Activated T-helper 17 cell treated with anti-CD3 and anti-CD28 coated beads, Interleukin-2, amount 50 U/mL, for 72 hours (primary cell): Measurements from ENCODE around the gene SLC8B1. TPM values are rescaled to one million over a fixed set of nuclear protein-coding genes. Genes with fewer than 3 reads are reported as not detected.

Experiments used
- ATAC-seq: fragments of 150-1000 bp; cut with Tn5 transposase; replicated peaks from 2 replicates; pipeline ENCODE4 v1.10.0; 2021; ENCODE audit warnings: mild to moderate bottlenecking, moderate library complexity
- H3K27ac Mint-ChIP-seq: one replicate; pipeline ENCODE4 v1.8.0; 2022; ENCODE audit warnings: mixed read lengths
- H3K27me3 Mint-ChIP-seq: one replicate; pipeline ENCODE4 v1.8.0; 2022; ENCODE audit warnings: mixed read lengths
- H3K36me3 Mint-ChIP-seq: one replicate; pipeline ENCODE4 v1.8.0; 2022; ENCODE audit warnings: low read depth, mild to moderate bottlenecking, mixed read lengths
- H3K4me1 Mint-ChIP-seq: one replicate; pipeline ENCODE4 v1.8.0; 2022; ENCODE audit warnings: mixed read lengths
- H3K4me3 Mint-ChIP-seq: one replicate; pipeline ENCODE4 v1.8.0; 2022; ENCODE audit warnings: mild to moderate bottlenecking, mixed read lengths
- H3K9me3 Mint-ChIP-seq: one replicate; pipeline ENCODE4 v1.8.0; 2022; ENCODE audit warnings: mixed read lengths
- total RNA-seq, 2 donors: library from RNA; stranded (reverse); gene quantifications; one replicate each; pipeline ENCODE4 v1.2.3, GENCODE V29; 2022

Gene SLC8B1
- total RNA-seq = 10 to 100 TPM; 23.2 to 28.4 TPM

GRCh38 chr12:113334786-113335539 is at the start of gene SLC8B1:
SLC8B1 (minus strand) TSS chr12:113335109; CDS start chr12:113332878, 2,231 bp downstream.
- Mint-ChIP-seq H3K36me3 (peaks cover 26% of the 10 kb centered on the region), H3K4me1 (peaks cover 8% of the 10 kb centered on the region), H3K27me3 (no peaks in the 10 kb centered on the region), H3K9me3 (no peaks in the 10 kb centered on the region), H3K27ac (peak within 1 kb of the TSS; percentile 83), H3K4me3 (peak within 1 kb of the TSS; percentile 98)
- ATAC-seq = peak; percentile 99

DNA sequence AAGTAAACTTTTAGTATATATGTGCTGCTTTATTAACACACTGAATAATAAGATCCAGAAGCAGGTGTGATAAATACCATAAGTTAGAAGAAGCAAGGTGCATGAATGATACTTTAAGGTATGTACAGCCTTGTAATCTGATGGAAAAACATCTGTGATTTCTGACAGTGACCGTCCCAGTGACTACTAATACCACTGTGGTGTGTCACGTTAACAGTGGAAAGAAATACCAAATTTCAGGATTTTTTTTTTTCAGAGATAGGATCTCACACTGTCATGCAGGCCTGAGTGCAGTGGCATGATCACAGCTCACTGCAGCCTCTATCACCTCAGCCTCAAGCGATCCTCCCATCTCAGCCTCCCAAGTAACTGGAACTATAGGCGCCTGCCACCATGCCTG is 47.3 kb upstream of the SLC8B1 start:
- H3K4me3 Mint-ChIP-seq = no peak overlapping the region
- no peaks in the 10 kb centered on the region for H3K9me3 Mint-ChIP-seq
- no peaks in the 10 kb centered on the region for H3K4me1 Mint-ChIP-seq
- no peaks in the 10 kb centered on the region for H3K27me3 Mint-ChIP-seq
- H3K36me3 Mint-ChIP-seq = peaks cover 37% of the 10 kb centered on the region
- ATAC-seq = no peak
- no peak overlapping the region for H3K27ac Mint-ChIP-seq

DNA sequence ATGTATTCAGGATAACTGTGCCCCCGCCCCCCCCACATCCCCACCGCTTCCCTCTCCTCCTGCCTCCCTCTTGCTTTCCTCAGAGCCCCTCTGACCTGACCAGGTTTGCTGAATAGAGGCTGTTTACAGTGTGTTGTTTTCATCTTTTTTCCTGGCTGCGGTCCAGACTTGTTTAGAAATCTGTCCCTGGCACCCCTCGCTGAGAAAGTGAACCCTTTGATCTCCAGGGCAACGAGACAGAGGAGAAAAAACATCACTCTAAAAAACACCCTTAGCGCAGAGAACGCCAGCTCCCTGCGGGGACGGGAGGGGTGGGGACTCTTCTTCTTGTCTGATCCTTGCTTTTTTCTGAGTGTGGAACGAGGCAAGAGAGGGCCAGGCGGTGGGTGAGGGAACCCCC is 46.3 kb upstream of the SLC8B1 start:
- no peak overlapping the region for H3K27ac Mint-ChIP-seq
- H3K36me3 Mint-ChIP-seq = peaks cover 33% of the 10 kb centered on the region
- H3K4me1 Mint-ChIP-seq = no peaks in the 10 kb centered on the region
- H3K4me3 Mint-ChIP-seq = no peak overlapping the region
- H3K9me3 Mint-ChIP-seq = no peaks in the 10 kb centered on the region
- no peak for ATAC-seq
- H3K27me3 Mint-ChIP-seq = no peaks in the 10 kb centered on the region

GRCh38 chr12:113378291-113378690 is 43.4 kb upstream of the SLC8B1 start:
- Mint-ChIP-seq H3K9me3 (no peaks in the 10 kb centered on the region), H3K27me3 (no peaks in the 10 kb centered on the region), H3K4me1 (no peaks in the 10 kb centered on the region), H3K27ac (no peak overlapping the region), H3K36me3 (peaks cover 31% of the 10 kb centered on the region), H3K4me3 (no peak overlapping the region)
- ATAC-seq = no peak

- Mint-ChIP-seq H3K36me3 (peaks cover 29% of the 10 kb centered on the region), H3K27me3 (no peaks in the 10 kb centered on the region), H3K4me1 (no peaks in the 10 kb centered on the region), H3K27ac (peak overlapping the region; percentile 52), H3K9me3 (no peaks in the 10 kb centered on the region), H3K4me3 (no peak overlapping the region)
- no peak for ATAC-seq
Measured at GRCh38 chr12:113374823-113375428, 40.0 kb upstream of the SLC8B1 start.

- Mint-ChIP-seq H3K27ac (no peak overlapping the region), H3K27me3 (no peaks in the 10 kb centered on the region), H3K36me3 (peaks cover 31% of the 10 kb centered on the region), H3K4me3 (no peak overlapping the region), H3K4me1 (no peaks in the 10 kb centered on the region), H3K9me3 (no peaks in the 10 kb centered on the region)
- no peak for ATAC-seq
Measured at GRCh38 chr12:113373969-113374368, 39.1 kb upstream of the SLC8B1 start.

- ATAC-seq = no peak
- H3K36me3 Mint-ChIP-seq = peaks cover 31% of the 10 kb centered on the region
- H3K27me3 Mint-ChIP-seq = no peaks in the 10 kb centered on the region
- H3K9me3 Mint-ChIP-seq = no peaks in the 10 kb centered on the region
- peaks cover 3% of the 10 kb centered on the region for H3K4me1 Mint-ChIP-seq
- no peak overlapping the region for H3K27ac Mint-ChIP-seq
- no peak overlapping the region for H3K4me3 Mint-ChIP-seq
Measured at GRCh38 chr12:113373440-113373839, 38.5 kb upstream of the SLC8B1 start.

DNA sequence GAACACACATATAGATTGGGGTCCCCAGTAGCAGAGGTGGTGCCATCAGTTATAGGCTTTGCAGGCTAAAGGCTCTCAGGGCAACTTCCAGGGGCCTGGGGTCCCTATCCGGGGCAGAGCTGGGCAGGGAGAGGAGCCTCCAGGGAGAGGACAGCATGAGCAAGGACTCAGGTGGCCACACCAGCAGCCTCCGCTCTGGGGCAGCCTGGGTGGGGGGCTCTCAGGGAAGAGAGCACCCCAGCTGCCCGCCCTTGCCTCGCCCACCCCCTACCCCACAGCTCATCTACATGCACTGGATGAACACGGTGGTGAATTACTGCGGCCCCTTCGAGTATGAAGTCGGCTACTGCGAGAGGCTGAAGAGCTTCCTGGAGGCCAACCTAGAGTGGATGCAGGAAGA is 37.5 kb upstream of the SLC8B1 start:
- no peaks in the 10 kb centered on the region for H3K27me3 Mint-ChIP-seq
- H3K27ac Mint-ChIP-seq = no peak overlapping the region
- peaks cover 31% of the 10 kb centered on the region for H3K36me3 Mint-ChIP-seq
- no peaks in the 10 kb centered on the region for H3K9me3 Mint-ChIP-seq
- no peak for ATAC-seq
- H3K4me3 Mint-ChIP-seq = no peak overlapping the region
- H3K4me1 Mint-ChIP-seq = peaks cover 4% of the 10 kb centered on the region

GRCh38 chr12:113371808-113372207 is 36.9 kb upstream of the SLC8B1 start:
- no peaks in the 10 kb centered on the region for H3K27me3 Mint-ChIP-seq
- no peak for ATAC-seq
- H3K9me3 Mint-ChIP-seq = no peaks in the 10 kb centered on the region
- H3K4me3 Mint-ChIP-seq = no peak overlapping the region
- H3K4me1 Mint-ChIP-seq = peaks cover 4% of the 10 kb centered on the region
- H3K27ac Mint-ChIP-seq = no peak overlapping the region
- peaks cover 31% of the 10 kb centered on the region for H3K36me3 Mint-ChIP-seq

DNA sequence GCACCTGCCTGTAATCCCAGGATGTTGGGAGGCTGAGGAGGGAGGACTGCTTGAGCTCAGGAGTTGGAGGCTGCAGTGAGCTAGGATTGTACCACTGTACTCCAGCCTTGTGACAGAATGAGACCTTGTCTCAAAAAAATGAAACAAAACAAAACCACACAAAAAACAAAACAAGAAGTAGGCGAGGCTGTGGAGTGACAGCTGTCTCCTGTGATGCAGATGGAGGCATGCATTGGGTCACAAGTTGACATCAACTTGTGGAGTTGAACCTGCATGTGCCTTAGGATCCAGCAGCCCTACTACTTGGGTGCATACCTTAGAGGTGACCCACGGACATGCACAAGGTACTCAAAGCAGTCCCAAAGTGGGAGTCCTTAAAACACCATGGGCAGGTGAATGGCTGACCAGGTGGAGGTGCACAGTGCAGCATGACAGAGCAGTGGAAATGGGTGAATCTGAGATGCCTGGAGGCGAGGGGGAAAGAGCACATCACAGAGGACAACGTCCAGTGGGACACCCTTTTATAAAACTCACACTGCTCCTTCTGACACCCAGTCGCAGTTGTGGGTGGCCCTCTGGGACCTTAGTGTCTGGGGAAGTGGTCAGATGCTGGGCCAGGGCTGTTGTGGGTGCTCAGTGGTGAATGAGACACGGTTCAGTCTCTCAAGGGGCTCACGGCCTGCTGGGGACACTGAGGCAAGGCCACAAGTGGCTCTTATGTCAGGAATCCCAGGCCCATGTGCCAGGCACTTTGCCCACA is 36.2 kb upstream of the SLC8B1 start:
- no peak overlapping the region for H3K27ac Mint-ChIP-seq
- peaks cover 4% of the 10 kb centered on the region for H3K4me1 Mint-ChIP-seq
- no peaks in the 10 kb centered on the region for H3K9me3 Mint-ChIP-seq
- no peak for ATAC-seq
- H3K4me3 Mint-ChIP-seq = no peak overlapping the region
- peaks cover 33% of the 10 kb centered on the region for H3K36me3 Mint-ChIP-seq
- H3K27me3 Mint-ChIP-seq = no peaks in the 10 kb centered on the region

GRCh38 chr12:113369391-113369985 is 34.6 kb upstream of the SLC8B1 start:
- H3K4me1 Mint-ChIP-seq = peaks cover 4% of the 10 kb centered on the region
- no peak overlapping the region for H3K4me3 Mint-ChIP-seq
- H3K36me3 Mint-ChIP-seq = peaks cover 40% of the 10 kb centered on the region
- no peaks in the 10 kb centered on the region for H3K27me3 Mint-ChIP-seq
- no peaks in the 10 kb centered on the region for H3K9me3 Mint-ChIP-seq
- no peak overlapping the region for H3K27ac Mint-ChIP-seq
- no peak for ATAC-seq

DNA sequence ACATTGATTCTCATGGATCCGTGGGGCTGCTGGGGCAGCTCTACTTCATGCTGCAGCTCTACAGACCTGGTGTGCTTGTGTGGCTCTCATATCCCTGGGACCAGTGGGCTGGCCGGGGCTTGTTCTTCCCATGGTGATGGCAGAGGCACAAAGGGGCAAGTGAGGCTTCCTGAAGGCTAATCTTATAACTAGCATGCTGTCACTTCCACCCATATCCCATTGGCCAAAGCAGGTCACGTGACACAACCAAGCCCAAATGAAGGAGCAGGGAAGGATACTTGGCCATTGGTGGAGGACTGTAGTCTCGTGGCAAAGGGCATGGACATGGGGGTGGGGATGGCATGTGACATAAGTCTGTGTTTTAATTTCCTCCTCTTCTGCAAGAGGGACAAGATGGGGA is 33.4 kb upstream of the SLC8B1 start:
- no peak overlapping the region for H3K4me3 Mint-ChIP-seq
- H3K9me3 Mint-ChIP-seq = no peaks in the 10 kb centered on the region
- no peaks in the 10 kb centered on the region for H3K27me3 Mint-ChIP-seq
- ATAC-seq = no peak
- H3K4me1 Mint-ChIP-seq = peaks cover 4% of the 10 kb centered on the region
- H3K36me3 Mint-ChIP-seq = peaks cover 39% of the 10 kb centered on the region
- H3K27ac Mint-ChIP-seq = no peak overlapping the region

GRCh38 chr12:113366827-113367226 is 31.9 kb upstream of the SLC8B1 start:
- H3K9me3 Mint-ChIP-seq = no peaks in the 10 kb centered on the region
- peaks cover 5% of the 10 kb centered on the region for H3K4me1 Mint-ChIP-seq
- H3K27me3 Mint-ChIP-seq = no peaks in the 10 kb centered on the region
- peaks cover 32% of the 10 kb centered on the region for H3K36me3 Mint-ChIP-seq
- no peak overlapping the region for H3K27ac Mint-ChIP-seq
- no peak overlapping the region for H3K4me3 Mint-ChIP-seq
- no peak for ATAC-seq

DNA sequence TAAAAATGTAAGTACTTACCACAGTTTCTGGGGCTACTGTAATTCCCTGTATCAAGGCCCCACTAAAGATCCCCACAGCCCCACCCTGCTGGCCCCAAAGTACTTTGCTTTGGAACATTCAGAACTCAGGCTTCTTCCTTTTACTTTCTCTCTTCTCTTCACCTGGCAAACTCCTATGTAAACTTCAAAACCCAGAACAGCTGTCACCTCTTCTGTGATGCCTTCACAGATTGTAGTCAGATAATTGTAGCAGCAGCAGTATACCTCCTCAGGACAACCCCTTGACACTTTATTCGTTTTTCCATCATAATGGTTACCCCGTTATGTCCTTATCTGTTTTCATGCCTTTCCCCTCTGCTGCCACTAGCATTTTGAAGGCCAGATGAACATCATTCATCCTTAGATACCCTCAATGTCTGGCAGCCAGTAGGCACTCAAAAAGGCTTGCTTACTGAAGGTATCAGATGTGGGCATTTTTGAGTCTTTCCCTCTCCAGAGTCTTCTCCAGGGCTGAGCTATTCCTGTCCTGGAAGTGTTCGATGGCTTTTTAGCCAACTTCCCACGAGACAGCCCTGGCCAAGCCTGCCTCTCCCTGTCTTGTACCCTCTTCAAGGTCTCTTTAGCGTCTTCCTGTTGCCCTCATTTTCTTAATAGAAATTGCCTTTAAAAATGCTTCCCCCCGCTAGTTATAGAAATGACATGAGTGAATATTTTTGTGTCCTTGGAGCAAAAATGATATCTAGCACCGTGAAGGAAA is 30.9 kb upstream of the SLC8B1 start:
- Mint-ChIP-seq H3K4me1 (peaks cover 8% of the 10 kb centered on the region), H3K9me3 (no peaks in the 10 kb centered on the region), H3K27ac (peak overlapping the region; percentile 78), H3K4me3 (no peak overlapping the region), H3K27me3 (no peaks in the 10 kb centered on the region), H3K36me3 (peaks cover 32% of the 10 kb centered on the region)
- ATAC-seq = no peak
